ENCODE results near the gene CALCOCO1.

DNA sequence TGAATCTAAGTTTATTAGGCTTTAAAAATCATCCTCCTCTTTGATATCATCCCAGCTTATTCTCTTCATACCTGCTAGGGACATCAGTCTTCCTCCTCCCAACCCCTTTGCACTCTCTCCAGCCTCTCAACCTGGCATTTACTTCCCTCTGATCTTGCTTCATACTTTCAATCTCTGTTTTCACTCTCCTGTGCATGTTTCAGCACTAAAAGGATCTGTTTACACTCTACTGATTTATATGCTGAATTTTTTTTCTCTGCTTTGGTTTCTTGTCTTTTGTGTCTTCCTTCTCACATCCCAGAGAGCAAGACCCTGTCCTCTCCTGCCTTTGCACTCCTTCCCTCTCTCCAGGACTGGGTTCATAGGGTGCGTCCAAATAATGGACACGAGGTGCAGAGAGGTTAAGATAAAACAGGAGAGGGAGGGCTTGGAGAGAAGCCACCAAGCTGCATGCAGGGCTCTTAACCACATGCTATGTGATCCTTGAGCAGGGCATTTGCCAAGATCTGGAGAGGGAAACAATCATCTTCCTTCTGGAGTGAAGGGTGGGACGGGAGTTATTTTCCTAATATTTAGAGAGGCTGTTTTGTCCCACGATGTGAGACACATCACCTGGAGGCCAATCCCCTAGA lies 27.5 kb upstream of the CALCOCO1 start:
- TF ChIP-seq, protein P1, sequence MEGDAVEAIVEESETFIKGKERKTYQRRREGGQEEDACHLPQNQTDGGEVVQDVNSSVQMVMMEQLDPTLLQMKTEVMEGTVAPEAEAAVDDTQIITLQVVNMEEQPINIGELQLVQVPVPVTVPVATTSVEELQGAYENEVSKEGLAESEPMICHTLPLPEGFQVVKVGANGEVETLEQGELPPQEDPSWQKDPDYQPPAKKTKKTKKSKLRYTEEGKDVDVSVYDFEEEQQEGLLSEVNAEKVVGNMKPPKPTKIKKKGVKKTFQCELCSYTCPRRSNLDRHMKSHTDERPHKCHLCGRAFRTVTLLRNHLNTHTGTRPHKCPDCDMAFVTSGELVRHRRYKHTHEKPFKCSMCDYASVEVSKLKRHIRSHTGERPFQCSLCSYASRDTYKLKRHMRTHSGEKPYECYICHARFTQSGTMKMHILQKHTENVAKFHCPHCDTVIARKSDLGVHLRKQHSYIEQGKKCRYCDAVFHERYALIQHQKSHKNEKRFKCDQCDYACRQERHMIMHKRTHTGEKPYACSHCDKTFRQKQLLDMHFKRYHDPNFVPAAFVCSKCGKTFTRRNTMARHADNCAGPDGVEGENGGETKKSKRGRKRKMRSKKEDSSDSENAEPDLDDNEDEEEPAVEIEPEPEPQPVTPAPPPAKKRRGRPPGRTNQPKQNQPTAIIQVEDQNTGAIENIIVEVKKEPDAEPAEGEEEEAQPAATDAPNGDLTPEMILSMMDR (IDR thresholded peaks at IDR 0.05), result no peak
- no peak for TF ChIP-seq POLR2A (IDR thresholded peaks at IDR 0.05)

All from adrenal gland (tissue), 5 donors.